GM12891 (cell line): ENCODE measurements around the gene C1QTNF9.

Experiments
- DNase-seq: peaks from one replicate; pipeline ENCODE4 v3.0.0; 2011; ENCODE audit warnings: low spot score; ENCODE audit not compliant: insufficient read length
- FAIRE-seq: peaks from 2 replicates; lab custom pipeline; 2011; peaks lifted over from hg19 to GRCh38; lab: Jason Lieb, UNC
- PAX5 ChIP-seq: IDR thresholded peaks from 2 replicates; pipeline ENCODE4 v1.6.1; 2011; ENCODE audit warnings: low read length, moderate library complexity, mild to moderate bottlenecking; ENCODE audit not compliant: insufficient read depth, severe bottlenecking
- POLR2A ChIP-seq: IDR thresholded peaks from 2 replicates; pipeline ENCODE4 v1.6.1; 2011; ENCODE audit warnings: low read depth, low read length, control low read depth
- POLR2AphosphoS5 ChIP-seq: IDR thresholded peaks from 2 replicates; pipeline ENCODE4 v1.6.1; 2011; ENCODE audit warnings: low read depth, low read length, control low read depth
- POU2F2 ChIP-seq: IDR thresholded peaks from 2 replicates; pipeline ENCODE4 v1.6.1; 2011; ENCODE audit warnings: low read depth, mild to moderate bottlenecking, control low read depth, low read length, moderate library complexity
- SPI1 ChIP-seq: IDR thresholded peaks from 2 replicates; pipeline ENCODE4 v1.6.1; 2011; ENCODE audit warnings: low read depth, low read length, control low read depth
- TAF1 ChIP-seq: IDR thresholded peaks from 2 replicates; pipeline ENCODE4 v1.6.1; 2011; ENCODE audit warnings: low read depth, low read length, control low read depth

The C1QTNF9 gene

DNA sequence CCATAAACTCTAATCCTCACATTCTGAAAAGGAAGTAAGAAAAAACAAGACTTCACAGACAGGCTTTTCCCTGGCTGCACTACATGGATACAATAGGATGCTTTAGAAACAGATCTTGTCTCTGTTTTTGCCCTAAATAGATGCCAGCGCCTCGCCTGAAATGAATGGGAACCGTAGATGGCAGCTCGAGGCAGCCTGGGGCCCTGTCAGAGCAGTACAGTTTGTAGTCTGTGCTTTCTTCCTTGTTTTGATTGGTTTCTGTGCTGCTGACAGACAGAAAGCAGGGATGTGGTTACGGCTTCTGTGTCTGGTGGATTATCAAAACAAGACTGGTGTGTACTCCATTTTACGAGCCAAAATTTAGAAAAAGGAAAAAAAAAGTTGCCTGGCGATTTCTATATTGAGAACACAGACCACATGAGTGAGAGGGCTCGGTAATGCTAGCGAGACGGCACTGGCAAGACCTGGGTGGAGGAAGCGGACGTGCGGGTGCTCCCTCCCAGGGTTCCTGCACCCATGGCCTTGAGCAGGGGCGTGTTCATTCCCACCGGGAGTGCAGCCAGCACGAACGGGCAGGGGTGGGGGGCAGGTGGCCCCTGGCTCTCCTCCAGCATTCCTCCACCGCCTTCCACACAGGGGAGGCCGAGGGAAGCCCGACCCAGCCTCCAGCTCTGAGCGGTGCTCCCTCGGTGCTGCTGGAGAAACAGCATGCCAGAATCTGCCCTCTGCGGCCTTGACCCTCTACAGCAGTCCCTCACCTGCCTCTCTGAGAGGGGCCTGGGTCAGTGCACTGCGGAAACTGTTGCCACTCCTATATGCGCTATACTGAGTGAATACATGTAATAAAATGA, 37.6 kb upstream of the C1QTNF9 start:
- TF ChIP-seq PAX5 (no peak), POU2F2 (no peak), POLR2AphosphoS5 (peak; percentile 49; the same call in 1 of the 2 replicates), POLR2A (peak; percentile 22; the same call in 1 of the 2 replicates), SPI1 (no peak), TAF1 (peak; percentile 60; the same call in 1 of the 2 replicates)
- FAIRE-seq (peak; percentile 98), DNase-seq (no peak)

- no peak for DNase-seq
- peak; percentile 80 for FAIRE-seq
- TF ChIP-seq SPI1, result no peak
- no peak for TF ChIP-seq TAF1
- TF ChIP-seq POU2F2, result no peak
- no peak for TF ChIP-seq POLR2AphosphoS5
- no peak for TF ChIP-seq PAX5
- TF ChIP-seq POLR2A, result no peak
These were observed 36.8 kb upstream of the C1QTNF9 start for GRCh38 chr13:24272452-24273161.

DNA sequence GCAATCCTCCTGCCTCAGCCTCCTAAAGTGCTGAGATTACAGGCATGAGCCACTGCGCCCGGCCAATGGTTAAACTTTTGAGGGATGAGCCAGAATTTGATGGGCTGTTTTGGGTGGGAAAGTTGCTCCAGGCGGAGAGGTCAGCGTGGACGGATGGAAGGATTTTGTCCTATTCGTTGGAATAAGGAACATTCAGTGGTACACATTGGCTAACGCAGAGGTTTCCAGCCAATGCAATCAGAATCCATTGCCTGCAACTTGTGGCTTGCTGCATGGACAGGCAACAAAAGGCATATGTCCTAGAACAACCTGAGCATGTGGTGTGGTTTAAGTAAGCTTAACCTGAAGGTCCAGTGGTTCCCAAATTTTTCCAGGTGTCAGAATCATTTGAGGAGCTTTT, 35.5 kb upstream of the C1QTNF9 start:
- FAIRE-seq (peak; percentile 33), DNase-seq (no peak)
- no peak for TF ChIP-seq PAX5

GRCh38 chr13:24274452-24275021, 34.8 kb upstream of the C1QTNF9 start:
- TF ChIP-seq POLR2A (no peak), PAX5 (peak; percentile 95), TAF1 (no peak), SPI1 (peak; percentile 65), POU2F2 (peak; percentile 44; the same call in 1 of the 2 replicates), POLR2AphosphoS5 (0 out of 2 replicates have a peak, but pooled peaks have one; percentile 24)
- DNase-seq (peak; percentile 44), FAIRE-seq (peak; percentile 93)

- DNase-seq (no peak), FAIRE-seq (no peak)
- TF ChIP-seq POLR2A (no peak), POU2F2 (no peak), SPI1 (no peak), TAF1 (no peak)
These were observed 34.3 kb upstream of the C1QTNF9 start for GRCh38 chr13:24275041-24275440.

DNA sequence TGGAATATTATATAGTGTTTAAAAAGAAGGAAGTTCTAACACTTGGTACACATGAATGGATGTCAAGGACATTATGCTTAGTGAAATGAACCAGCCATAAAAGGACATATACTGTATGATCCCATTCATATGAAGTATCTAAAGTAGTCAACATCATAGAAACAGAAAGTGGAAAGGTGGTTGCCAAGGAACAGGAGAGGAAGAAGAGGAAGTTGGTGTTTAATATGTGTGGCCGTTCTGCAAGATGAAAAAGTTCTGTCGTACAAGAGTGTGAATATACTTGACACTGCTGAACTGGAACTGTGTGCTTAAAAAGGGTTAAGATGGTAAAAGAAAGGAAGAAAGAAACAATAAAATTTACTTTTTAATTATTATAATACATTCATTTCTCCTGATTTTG, 33.1 kb upstream of the C1QTNF9 start:
- peak; percentile 83 for FAIRE-seq

DNA sequence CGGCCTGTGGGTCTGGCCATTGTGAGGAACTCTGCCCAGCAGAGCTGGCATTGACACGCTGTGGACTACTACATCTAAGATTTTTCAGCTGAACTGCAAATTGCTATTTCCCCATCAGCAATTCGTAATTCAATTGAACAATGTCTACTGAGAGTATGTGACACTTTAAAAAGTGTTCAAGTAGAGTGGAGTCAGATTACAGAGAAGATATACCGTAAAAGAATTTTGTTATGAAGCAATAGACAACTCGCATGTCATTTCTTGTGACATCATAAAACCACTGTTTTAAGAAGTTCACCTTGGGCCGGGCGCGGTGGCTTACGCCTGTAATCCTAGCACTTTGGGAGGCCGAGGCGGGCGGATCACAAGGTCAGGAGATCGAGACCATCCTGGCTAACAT, 32.5 kb upstream of the C1QTNF9 start:
- DNase-seq (no peak), FAIRE-seq (peak; percentile 65)
- TF ChIP-seq POU2F2 (no peak), POLR2AphosphoS5 (no peak), TAF1 (no peak), PAX5 (no peak)

More for the DNA sequence above, 33.1 kb upstream of the C1QTNF9 start:
- no peak for DNase-seq
- TF ChIP-seq POU2F2 (no peak), POLR2AphosphoS5 (no peak), PAX5 (no peak), SPI1 (peak; percentile 61), TAF1 (no peak)

- FAIRE-seq (peak; percentile 56), DNase-seq (no peak)
- no peak for TF ChIP-seq TAF1
- TF ChIP-seq PAX5, result no peak
- no peak for TF ChIP-seq POLR2A
- no peak for TF ChIP-seq POLR2AphosphoS5
- no peak for TF ChIP-seq SPI1
- TF ChIP-seq POU2F2, result no peak
These were observed 31.6 kb upstream of the C1QTNF9 start for GRCh38 chr13:24277761-24278160.
